Esophagus squamous epithelium (tissue), 5 donors: Measurements from ENCODE around the gene VAV2. TPM values are rescaled to one million over a fixed set of nuclear protein-coding genes. Genes with fewer than 3 reads are reported as not detected.

Source experiments
- DNase-seq: peaks from one replicate; lab custom pipeline; 2025; lab: John Stamatoyannopoulos, UW
- H3K27ac ChIP-seq, 4 donors: fragments of 200-600 bp; sonication (generic); one replicate each; pipeline ENCODE4 v1.5.1; 2016 to 2019; ENCODE audit warnings: mild to moderate bottlenecking in 1 of 4
- H3K27me3 ChIP-seq, 4 donors: fragments of 200-600 bp; sonication (generic); 1 replicate in 3 of 4; 2 replicates in 1 of 4; pipeline versions ENCODE4 v1.5.1 to v1.6.0; 2017 to 2021; ENCODE audit warnings: antibody characterized with exemption in 1 of 4
- H3K36me3 ChIP-seq, 3 donors: fragments of 200-600 bp; sonication (generic); one replicate each; pipeline ENCODE4 v1.5.1; 2016 to 2019
- H3K4me1 ChIP-seq, 3 donors: fragments of 200-600 bp; sonication (generic); one replicate each; pipeline ENCODE4 v1.5.1; 2017 to 2019
- H3K4me3 ChIP-seq, 4 donors: fragments of 200-600 bp; sonication (generic); 1 replicate in 3 of 4; 2 replicates in 1 of 4; pipeline ENCODE4 v1.5.1; 2016 to 2019; ENCODE audit warnings: mild to moderate bottlenecking in 2 of 4, moderate library complexity in 1 of 4
- H3K9me3 ChIP-seq, 3 donors: fragments of 200-600 bp; sonication (generic); one replicate each; pipeline ENCODE4 v1.5.1; 2016 to 2019
- POLR2A ChIP-seq, 4 donors: fragments of 450-650 bp; IDR thresholded peaks; one replicate each; pipeline ENCODE4 v1.6.1; 2017; ENCODE audit warnings: antibody characterized with exemption in 4 of 4, mild to moderate bottlenecking in 4 of 4, moderate library complexity in 3 of 4
- WGBS, 2 donors: methylation state at CpG; one replicate each; pipeline ENCODE4 v1.1.5; 2018; 5-methylcytosine and 5-hydroxymethylcytosine counted together
- intact Hi-C: fragments of 100-400 bp; cut with DNase I; formaldehyde crosslinking; loops from one replicate; pipeline ENCODE4 v1.15.0; 2022
- total RNA-seq, 4 donors: library from RNA; depleted of rRNA; stranded (reverse); fragments of >200 nt; gene quantifications; one replicate each; pipeline ENCODE4 v1.1.0, GENCODE V29; 2016
- TF ChIP-seq, protein P1 (sequence below), 6 experiments: fragments of 450-650 bp in 4 of 6; fragments of 200-600 bp in 2 of 6; sonication (generic) in 2 of 6; IDR thresholded peaks; one replicate each; pipeline ENCODE4 v1.5.1; 2016 to 2019; ENCODE audit warnings: antibody characterized with exemption in 6 of 6, mild to moderate bottlenecking in 4 of 6, moderate library complexity in 4 of 6
- donor health status: DM: yes; HTN: yes; CAD: no.

The VAV2 gene
- total RNA-seq, 4 donors from 2014 or later, result 3.8 to 7.6 (median 5.7) TPM

DNA sequence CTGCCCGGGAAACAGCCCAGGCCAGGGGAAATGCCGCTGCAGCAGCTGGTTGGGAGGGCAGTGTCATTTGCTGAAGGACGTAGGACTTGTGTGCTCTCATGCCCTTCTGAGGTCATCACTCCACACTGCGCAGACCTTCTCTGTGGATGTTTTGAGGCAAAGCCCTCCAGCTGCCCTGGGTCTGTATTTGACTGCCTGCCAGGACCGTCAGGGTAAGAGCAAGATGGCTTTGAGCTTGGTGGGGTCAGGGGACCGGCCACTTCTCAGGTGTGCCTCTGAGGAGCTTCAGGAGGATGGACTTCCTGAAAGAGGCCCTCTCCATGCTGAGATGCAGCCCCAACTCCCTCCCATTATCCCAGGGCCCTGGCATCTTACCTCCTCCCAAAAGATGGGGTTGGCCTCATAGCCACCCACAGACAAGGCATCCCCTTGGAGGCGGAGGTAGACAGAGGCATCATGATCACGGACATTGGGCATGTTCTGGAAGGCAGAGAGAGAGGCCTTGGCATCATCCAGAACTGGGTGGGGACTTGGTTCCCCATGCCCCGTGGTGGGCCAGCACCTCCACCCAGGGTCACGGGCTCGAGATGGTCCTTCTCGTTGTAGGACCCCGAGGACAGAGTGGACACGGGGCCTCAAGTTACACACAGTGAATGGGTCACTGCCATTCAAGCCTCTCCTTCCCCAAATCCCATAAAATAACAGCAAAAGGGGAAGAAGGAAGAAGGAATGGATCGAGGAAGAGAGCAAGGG lies 273.4 kb downstream of the VAV2 start:
- intact Hi-C loops, result no loop called here
- no peak overlapping the region for H3K4me3 ChIP-seq
- DNase-seq, result no peak
- H3K27ac ChIP-seq, result no peak overlapping the region
- no peaks in the 10 kb centered on the region for H3K9me3 ChIP-seq
- WGBS, 2 donors, result 86 to 100% methylated on average over 1 to 10 of the region's 15 CpGs
- no peaks in the 10 kb centered on the region for H3K36me3 ChIP-seq
- TF ChIP-seq, protein P1, sequence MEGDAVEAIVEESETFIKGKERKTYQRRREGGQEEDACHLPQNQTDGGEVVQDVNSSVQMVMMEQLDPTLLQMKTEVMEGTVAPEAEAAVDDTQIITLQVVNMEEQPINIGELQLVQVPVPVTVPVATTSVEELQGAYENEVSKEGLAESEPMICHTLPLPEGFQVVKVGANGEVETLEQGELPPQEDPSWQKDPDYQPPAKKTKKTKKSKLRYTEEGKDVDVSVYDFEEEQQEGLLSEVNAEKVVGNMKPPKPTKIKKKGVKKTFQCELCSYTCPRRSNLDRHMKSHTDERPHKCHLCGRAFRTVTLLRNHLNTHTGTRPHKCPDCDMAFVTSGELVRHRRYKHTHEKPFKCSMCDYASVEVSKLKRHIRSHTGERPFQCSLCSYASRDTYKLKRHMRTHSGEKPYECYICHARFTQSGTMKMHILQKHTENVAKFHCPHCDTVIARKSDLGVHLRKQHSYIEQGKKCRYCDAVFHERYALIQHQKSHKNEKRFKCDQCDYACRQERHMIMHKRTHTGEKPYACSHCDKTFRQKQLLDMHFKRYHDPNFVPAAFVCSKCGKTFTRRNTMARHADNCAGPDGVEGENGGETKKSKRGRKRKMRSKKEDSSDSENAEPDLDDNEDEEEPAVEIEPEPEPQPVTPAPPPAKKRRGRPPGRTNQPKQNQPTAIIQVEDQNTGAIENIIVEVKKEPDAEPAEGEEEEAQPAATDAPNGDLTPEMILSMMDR (IDR thresholded peaks at IDR 0.05), result no peak
- no peak for TF ChIP-seq POLR2A (IDR thresholded peaks at IDR 0.05)
- H3K4me1 ChIP-seq, result peaks cover 0 to 11% (median 0%) of the 10 kb centered on the region in 3 donors
- peaks cover 0 to 32% (median 0%) of the 10 kb centered on the region in 4 donors for H3K27me3 ChIP-seq

DNA sequence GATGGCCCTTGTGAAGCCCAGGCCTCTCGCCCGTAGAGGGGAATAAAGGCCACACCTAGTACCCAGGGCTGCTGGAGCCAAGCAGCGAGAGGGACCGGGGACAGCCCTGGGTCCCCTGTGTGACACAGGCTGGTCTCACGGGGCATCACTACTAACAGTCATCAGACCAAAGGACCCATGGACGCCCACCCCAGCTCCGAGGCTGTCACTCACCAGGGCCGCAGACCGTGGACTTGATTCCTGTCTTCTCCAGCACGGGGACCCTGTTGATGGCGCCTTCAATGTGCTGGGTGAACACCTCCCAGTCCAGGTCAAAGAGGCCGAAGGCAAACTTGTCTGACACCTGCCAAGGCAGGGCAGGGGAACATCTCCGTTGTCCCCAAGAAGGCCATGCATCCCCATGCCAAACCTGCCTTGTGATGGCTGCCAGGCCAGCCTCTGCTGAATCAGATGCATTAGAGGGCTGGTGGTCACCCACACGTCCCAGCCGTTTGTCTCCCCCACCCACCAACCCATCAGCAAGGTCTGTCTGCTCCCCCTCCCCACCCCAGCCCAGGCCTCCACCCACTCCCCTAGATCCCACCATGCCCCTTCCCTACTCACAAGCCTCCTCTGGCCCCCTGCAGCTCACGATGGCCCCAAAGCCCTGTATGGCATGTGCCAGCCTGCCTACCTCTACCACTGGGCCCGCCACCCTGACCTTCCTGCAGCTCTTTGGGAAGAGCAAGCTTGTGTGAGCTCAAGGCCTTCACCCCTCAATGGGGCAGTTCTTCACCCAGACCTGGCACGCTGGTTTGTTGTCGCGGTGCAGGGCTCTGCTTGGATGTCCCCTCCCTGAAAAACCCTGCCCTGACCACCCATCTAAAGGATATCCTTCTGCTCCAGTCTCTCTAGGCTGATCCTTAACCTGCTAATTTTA lies 274.8 kb downstream of the VAV2 start:
- DNase-seq, result no peak
- intact Hi-C loops, result no loop called here
- TF ChIP-seq, protein P1 (IDR thresholded peaks at IDR 0.05), result no peak
- TF ChIP-seq POLR2A (IDR thresholded peaks at IDR 0.05), result no peak
- 84 to 88% methylated on average over 5 to 9 of the region's 20 CpGs for WGBS, 2 donors
- H3K27me3 ChIP-seq, result peaks cover 0 to 42% (median 0%) of the 10 kb centered on the region in 4 donors
- H3K36me3 ChIP-seq, result no peaks in the 10 kb centered on the region
- no peak overlapping the region for H3K27ac ChIP-seq
- no peak overlapping the region for H3K4me3 ChIP-seq
- peaks cover 0 to 11% (median 0%) of the 10 kb centered on the region in 3 donors for H3K4me1 ChIP-seq
- H3K9me3 ChIP-seq, result no peaks in the 10 kb centered on the region

DNA sequence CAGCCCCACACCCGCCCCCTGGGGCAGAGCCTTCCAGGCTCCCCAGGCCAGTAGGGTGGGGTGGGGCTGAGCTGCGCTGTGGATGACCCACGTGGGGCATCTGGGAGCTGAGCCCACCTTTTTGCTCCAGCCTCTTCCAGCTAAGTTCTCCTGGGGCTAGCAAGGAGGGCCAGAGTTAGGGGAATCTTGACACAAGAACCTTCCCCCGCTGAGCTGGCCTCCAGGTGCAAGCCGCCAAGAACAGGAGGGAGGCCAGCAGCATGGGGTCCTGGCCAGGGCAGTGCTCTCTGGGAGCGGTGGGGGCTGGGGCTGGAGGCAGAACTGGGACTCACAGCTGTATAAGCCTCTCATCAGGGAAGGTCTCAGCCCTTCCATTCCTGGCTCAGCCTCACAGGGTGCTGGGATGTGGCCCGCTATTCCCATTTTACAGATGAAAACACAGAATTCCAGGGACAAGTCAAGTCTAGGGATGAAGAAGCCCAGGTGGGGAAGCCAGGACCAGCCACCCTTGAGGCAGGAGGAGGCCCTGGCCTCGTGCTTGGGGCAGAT lies 275.5 kb downstream of the VAV2 start:
- no peak for DNase-seq
- no peak overlapping the region for H3K4me3 ChIP-seq
- no peaks in the 10 kb centered on the region for H3K36me3 ChIP-seq
- no peaks in the 10 kb centered on the region for H3K9me3 ChIP-seq
- no CpG with 5 or more reads among the region's 8 CpGs for WGBS, 2 donors
- peaks cover 0 to 42% (median 0%) of the 10 kb centered on the region in 4 donors for H3K27me3 ChIP-seq
- no peak overlapping the region for H3K27ac ChIP-seq
- H3K4me1 ChIP-seq, result peaks cover 0 to 11% (median 0%) of the 10 kb centered on the region in 3 donors
- intact Hi-C loops, result no loop called here
- TF ChIP-seq POLR2A (IDR thresholded peaks at IDR 0.05), result no peak
- TF ChIP-seq, protein P1 (IDR thresholded peaks at IDR 0.05), result no peak

DNA sequence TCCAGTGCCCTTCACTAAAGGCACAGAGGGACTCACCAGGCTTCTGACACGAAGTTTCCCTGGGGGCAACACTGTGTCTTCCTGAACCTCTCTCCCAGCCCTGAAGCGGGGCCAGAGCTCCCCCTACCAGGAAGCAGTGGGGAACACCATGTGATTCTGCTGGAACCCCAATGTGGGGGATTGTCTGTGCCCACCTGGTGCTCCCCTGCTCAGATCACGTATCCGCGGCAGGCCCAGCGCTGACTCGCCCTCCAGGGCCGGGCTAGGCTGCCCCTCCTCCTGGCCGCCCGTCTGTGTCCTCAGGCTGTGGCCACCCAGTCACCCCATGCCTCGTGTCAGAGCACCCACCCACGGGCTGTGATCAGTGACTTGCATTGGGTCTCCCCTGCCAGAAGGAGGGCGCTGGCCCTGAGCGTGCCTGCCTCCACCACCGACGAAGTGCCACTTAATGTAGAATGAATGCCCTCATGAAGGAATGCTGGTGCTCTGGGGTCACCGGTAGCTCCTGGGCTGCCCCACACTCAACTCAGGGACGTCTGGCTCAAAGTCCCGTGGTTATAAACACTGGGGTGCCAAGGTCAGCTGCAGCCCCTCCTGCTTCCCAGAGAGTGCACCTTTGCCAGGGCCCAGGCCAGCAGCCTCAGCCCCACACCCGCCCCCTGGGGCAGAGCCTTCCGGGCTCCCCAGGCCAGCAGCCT lies 276.1 kb downstream of the VAV2 start:
- DNase-seq, result no peak
- Histone ChIP-seq H3K27me3 (peaks cover 0 to 42% (median 0%) of the 10 kb centered on the region in 4 donors), H3K27ac (peak overlapping the region in 2 of 4 donors; percentile 54 to 70), H3K36me3 (no peaks in the 10 kb centered on the region), H3K9me3 (no peaks in the 10 kb centered on the region), H3K4me1 (peaks cover 0 to 11% (median 0%) of the 10 kb centered on the region in 3 donors), H3K4me3 (no peak overlapping the region)
- 68 to 70% methylated on average over 2 to 5 of the region's 21 CpGs for WGBS, 2 donors
- TF ChIP-seq, protein P1 (IDR thresholded peaks at IDR 0.05), result peak in 2 of 6 experiments; percentile 14 to 17
- no peak for TF ChIP-seq POLR2A (IDR thresholded peaks at IDR 0.05)
- intact Hi-C loops, result no loop called here
